PFSK-1 (cell line): ENCODE data around the gene CAMTA1.

ENCODE experiments used
- FOXP2 ChIP-seq: optimal IDR thresholded peaks from 2 replicates; pipeline ENCODE3; 2011; ENCODE audit warnings: borderline replicate concordance, control low read depth, inconsistent platforms; ENCODE audit not compliant: insufficient read depth; ENCODE audit errors: extremely low read length, extremely low read depth
- POLR2AphosphoS5 ChIP-seq: IDR thresholded peaks from 2 replicates; pipeline ENCODE4 v1.6.1; 2012; ENCODE audit warnings: low read depth, mild to moderate bottlenecking, control low read depth, low read length, moderate library complexity
- SIN3A ChIP-seq: IDR thresholded peaks from 2 replicates; pipeline ENCODE4 v1.6.1; 2012; ENCODE audit warnings: mild to moderate bottlenecking, low read length, moderate library complexity, borderline replicate concordance; ENCODE audit not compliant: insufficient read depth
- TAF1 ChIP-seq: IDR thresholded peaks from 2 replicates; pipeline ENCODE4 v1.6.1; 2012; ENCODE audit warnings: low read length, control low read depth, borderline replicate concordance; ENCODE audit not compliant: insufficient read depth
- TF ChIP-seq, protein P1 (sequence below), 2 experiments: IDR thresholded peaks; 2 replicates each; pipeline versions ENCODE4 v1.6.1 to v1.8.0; 2011 to 2012; ENCODE audit warnings: low read depth in 2 of 2, low read length in 2 of 2, control low read depth in 1 of 2, inconsistent platforms in 1 of 2, mild to moderate bottlenecking in 1 of 2, moderate library complexity in 1 of 2; ENCODE audit not compliant: insufficient read depth in 1 of 2

The CAMTA1 gene

DNA sequence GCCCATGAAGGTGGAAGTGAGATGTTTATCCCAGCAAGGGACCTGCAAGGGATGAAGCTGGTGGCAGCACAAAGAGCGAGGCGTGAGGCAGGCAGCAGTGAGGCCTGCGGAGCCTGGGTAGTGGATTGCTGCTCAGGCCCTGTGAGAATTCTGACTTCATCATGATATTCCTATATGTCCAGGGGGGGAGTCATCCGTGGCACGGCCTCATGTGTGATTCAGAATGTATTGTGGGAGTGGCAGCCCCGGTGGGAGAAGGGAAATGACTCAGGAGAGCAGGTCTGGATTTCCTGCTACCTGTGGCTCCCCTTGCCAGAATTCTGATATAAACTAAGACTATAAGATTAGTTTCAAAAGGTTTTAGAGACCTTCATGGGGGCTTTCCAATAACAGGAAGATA is 240.9 kb downstream of the CAMTA1 start:
- TF ChIP-seq FOXP2: no peak
- TF ChIP-seq TAF1: no peak
- TF ChIP-seq, protein P1, sequence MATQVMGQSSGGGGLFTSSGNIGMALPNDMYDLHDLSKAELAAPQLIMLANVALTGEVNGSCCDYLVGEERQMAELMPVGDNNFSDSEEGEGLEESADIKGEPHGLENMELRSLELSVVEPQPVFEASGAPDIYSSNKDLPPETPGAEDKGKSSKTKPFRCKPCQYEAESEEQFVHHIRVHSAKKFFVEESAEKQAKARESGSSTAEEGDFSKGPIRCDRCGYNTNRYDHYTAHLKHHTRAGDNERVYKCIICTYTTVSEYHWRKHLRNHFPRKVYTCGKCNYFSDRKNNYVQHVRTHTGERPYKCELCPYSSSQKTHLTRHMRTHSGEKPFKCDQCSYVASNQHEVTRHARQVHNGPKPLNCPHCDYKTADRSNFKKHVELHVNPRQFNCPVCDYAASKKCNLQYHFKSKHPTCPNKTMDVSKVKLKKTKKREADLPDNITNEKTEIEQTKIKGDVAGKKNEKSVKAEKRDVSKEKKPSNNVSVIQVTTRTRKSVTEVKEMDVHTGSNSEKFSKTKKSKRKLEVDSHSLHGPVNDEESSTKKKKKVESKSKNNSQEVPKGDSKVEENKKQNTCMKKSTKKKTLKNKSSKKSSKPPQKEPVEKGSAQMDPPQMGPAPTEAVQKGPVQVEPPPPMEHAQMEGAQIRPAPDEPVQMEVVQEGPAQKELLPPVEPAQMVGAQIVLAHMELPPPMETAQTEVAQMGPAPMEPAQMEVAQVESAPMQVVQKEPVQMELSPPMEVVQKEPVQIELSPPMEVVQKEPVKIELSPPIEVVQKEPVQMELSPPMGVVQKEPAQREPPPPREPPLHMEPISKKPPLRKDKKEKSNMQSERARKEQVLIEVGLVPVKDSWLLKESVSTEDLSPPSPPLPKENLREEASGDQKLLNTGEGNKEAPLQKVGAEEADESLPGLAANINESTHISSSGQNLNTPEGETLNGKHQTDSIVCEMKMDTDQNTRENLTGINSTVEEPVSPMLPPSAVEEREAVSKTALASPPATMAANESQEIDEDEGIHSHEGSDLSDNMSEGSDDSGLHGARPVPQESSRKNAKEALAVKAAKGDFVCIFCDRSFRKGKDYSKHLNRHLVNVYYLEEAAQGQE (IDR thresholded peaks at IDR 0.05; ENCODE audit: insufficient read depth in 1 of 2, low read depth in 2 of 2, low read length in 2 of 2): no peak
- no peak for TF ChIP-seq POLR2AphosphoS5
- TF ChIP-seq SIN3A: no peak

- TF ChIP-seq SIN3A (no peak), TAF1 (no peak), POLR2AphosphoS5 (no peak), FOXP2 (no peak)
- TF ChIP-seq, protein P1 (IDR thresholded peaks at IDR 0.05; ENCODE audit: insufficient read depth in 1 of 2, low read depth in 2 of 2, low read length in 2 of 2): no peak
These were observed 247.7 kb downstream of the CAMTA1 start for GRCh38 chr1:7032992-7033391.

DNA sequence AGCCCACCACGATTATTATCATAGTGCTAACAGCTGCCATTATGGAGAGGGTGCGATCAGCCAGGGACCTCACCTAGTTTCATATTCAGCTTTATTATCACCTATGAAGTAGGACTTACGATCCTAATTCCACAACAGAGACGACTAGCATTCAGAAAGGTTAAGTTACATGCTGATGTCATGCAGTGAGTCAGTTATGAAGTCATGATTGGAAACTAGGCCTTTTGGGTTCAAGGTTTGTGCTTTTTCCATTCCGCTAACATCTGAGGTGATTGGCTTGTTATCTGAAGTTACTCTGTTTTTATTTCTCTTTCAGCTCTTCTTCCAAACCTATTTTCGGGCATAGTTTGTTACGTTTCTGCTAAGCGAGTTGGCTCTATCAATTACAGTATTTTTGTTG is 251.1 kb downstream of the CAMTA1 start:
- TF ChIP-seq SIN3A: no peak
- TF ChIP-seq POLR2AphosphoS5: no peak
- TF ChIP-seq FOXP2: no peak
- TF ChIP-seq TAF1: no peak
- TF ChIP-seq, protein P1 (IDR thresholded peaks at IDR 0.05; ENCODE audit: insufficient read depth in 1 of 2, low read depth in 2 of 2, low read length in 2 of 2): no peak

GRCh38 chr1:7039590-7040220 is 254.5 kb downstream of the CAMTA1 start:
- no peak for TF ChIP-seq TAF1
- TF ChIP-seq, protein P1 (IDR thresholded peaks at IDR 0.05; ENCODE audit: insufficient read depth in 1 of 2, low read depth in 2 of 2, low read length in 2 of 2): no peak

- TF ChIP-seq TAF1: no peak
- no peak for TF ChIP-seq FOXP2
- no peak for TF ChIP-seq POLR2AphosphoS5
- TF ChIP-seq, protein P1 (IDR thresholded peaks at IDR 0.05; ENCODE audit: insufficient read depth in 1 of 2, low read depth in 2 of 2, low read length in 2 of 2): no peak
- no peak for TF ChIP-seq SIN3A
These were observed 255.9 kb downstream of the CAMTA1 start for GRCh38 chr1:7040969-7041695.
